ENCODE data around the gene JARID2.

DNA sequence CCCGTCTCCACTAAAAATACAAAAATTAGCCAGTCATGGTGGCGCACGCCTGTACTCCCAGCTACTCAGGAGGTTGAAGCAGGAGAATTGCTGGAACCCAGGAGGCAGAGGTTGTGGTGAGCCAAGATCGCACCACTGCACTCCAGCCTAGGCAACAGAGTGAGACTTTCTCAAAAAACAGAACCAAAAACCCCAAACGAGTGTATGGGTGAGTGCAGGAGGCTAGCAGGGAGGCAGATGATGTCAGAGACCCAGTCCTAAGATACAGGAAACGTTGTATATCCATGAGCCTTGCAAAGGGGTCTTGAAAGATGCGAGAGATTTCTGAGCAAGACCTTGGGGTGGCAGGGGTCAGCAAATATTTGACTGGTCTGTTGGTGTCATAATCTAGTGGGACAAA is 136.2 kb downstream of the JARID2 start:
- TF ChIP-seq, protein P1, sequence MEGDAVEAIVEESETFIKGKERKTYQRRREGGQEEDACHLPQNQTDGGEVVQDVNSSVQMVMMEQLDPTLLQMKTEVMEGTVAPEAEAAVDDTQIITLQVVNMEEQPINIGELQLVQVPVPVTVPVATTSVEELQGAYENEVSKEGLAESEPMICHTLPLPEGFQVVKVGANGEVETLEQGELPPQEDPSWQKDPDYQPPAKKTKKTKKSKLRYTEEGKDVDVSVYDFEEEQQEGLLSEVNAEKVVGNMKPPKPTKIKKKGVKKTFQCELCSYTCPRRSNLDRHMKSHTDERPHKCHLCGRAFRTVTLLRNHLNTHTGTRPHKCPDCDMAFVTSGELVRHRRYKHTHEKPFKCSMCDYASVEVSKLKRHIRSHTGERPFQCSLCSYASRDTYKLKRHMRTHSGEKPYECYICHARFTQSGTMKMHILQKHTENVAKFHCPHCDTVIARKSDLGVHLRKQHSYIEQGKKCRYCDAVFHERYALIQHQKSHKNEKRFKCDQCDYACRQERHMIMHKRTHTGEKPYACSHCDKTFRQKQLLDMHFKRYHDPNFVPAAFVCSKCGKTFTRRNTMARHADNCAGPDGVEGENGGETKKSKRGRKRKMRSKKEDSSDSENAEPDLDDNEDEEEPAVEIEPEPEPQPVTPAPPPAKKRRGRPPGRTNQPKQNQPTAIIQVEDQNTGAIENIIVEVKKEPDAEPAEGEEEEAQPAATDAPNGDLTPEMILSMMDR (IDR thresholded peaks at IDR 0.05), result no peak
- TF ChIP-seq POLR2A (IDR thresholded peaks at IDR 0.05), result no peak

All from thyroid gland (tissue), 4 donors.